ENCODE results near the gene POLR2E. TPM values are rescaled to one million over a fixed set of nuclear protein-coding genes. Genes with fewer than 3 reads are reported as not detected.

POLR2E gene
- total and polyA plus RNA-seq, 2 of the 8 experiments (the other 6 are each of a cell fraction or from before 2014, with no cell fraction given) = 281 to 381 TPM

- TF ChIP-seq CHD7 (IDR thresholded peaks at IDR 0.05; ENCODE audit: insufficient replicate concordance, low read length) (no peak), YY1 (IDR thresholded peaks at IDR 0.05; ENCODE audit: low read depth, low read length) (no peak), CREB1 (IDR thresholded peaks at IDR 0.05) (no peak)
Measured at GRCh38 chr19:1074544-1075283, 20.5 kb downstream of the POLR2E start (continued).
